ENCODE results near the gene FOXK2. TPM values are rescaled to one million over a fixed set of nuclear protein-coding genes. Genes with fewer than 3 reads are reported as not detected.

Gene FOXK2
- total RNA-seq, 3 donors from 2014 or later = 25.0 to 48.6 (median 36.7) TPM

DNA sequence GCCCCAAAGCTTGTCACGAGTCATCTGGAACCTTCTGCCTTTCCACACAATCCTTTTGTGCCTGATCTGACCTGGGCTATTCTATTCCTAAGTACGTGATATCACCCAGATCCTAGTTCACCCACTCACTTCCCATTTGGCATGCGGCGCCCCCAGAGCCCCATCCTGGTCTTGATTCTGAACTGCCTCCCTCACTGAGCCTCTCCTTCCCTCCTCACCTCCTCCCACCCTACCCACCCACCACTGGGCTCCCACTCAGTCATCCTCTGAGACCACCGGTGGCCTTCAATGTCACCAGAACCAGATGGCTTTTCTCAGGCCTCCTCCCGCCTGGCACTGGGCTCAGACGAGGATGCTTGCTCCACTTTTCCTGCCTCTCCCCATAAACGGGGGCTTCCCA, 110.2 kb downstream of the FOXK2 start:
- no peak overlapping the region for H3K4me3 ChIP-seq
- H3K27ac ChIP-seq = peak overlapping the region in 1 of 2 donors; percentile 16
- no peaks in the 10 kb centered on the region for H3K36me3 ChIP-seq
- no peak for TF ChIP-seq POLR2AphosphoS5 (IDR thresholded peaks at IDR 0.05)
- TF ChIP-seq, protein P1, sequence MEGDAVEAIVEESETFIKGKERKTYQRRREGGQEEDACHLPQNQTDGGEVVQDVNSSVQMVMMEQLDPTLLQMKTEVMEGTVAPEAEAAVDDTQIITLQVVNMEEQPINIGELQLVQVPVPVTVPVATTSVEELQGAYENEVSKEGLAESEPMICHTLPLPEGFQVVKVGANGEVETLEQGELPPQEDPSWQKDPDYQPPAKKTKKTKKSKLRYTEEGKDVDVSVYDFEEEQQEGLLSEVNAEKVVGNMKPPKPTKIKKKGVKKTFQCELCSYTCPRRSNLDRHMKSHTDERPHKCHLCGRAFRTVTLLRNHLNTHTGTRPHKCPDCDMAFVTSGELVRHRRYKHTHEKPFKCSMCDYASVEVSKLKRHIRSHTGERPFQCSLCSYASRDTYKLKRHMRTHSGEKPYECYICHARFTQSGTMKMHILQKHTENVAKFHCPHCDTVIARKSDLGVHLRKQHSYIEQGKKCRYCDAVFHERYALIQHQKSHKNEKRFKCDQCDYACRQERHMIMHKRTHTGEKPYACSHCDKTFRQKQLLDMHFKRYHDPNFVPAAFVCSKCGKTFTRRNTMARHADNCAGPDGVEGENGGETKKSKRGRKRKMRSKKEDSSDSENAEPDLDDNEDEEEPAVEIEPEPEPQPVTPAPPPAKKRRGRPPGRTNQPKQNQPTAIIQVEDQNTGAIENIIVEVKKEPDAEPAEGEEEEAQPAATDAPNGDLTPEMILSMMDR (IDR thresholded peaks at IDR 0.05) = no peak
- no peak for TF ChIP-seq POLR2A (IDR thresholded peaks at IDR 0.05)
- DNase-seq (ENCODE audit: low spot score in 2 of 2) = no peak
- no peaks in the 10 kb centered on the region for H3K9me3 ChIP-seq
- no peaks in the 10 kb centered on the region for H3K4me1 ChIP-seq
- no peaks in the 10 kb centered on the region for H3K27me3 ChIP-seq
- intact Hi-C loops (cut with DNase I; ENCODE audit: low total_unique reads) = no loop called here

DNA sequence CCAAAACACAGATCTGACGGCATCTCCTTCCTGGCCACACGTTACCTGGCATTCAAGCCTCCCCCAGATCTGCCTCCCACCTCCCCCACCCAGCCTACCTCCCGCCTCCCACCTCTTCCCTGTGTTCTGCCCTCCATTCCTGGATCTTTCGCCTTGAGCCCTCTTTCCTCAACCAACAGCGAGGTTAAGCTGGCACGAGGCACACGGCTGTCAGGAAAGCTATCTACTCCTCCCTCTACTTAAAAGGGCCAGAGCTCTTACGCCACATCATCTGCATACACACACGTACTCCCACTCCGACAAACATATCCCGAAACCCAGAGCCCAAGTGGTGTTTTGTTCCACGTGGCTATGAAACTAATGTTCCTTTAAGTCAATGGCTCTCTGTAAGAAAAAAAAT, 110.7 kb downstream of the FOXK2 start:
- Histone ChIP-seq H3K27ac (peak overlapping the region in 1 of 2 donors; percentile 16), H3K4me1 (no peaks in the 10 kb centered on the region), H3K27me3 (no peaks in the 10 kb centered on the region), H3K36me3 (no peaks in the 10 kb centered on the region), H3K9me3 (no peaks in the 10 kb centered on the region), H3K4me3 (no peak overlapping the region)
- DNase-seq (ENCODE audit: low spot score in 2 of 2) = no peak
- no peak for TF ChIP-seq POLR2AphosphoS5 (IDR thresholded peaks at IDR 0.05)
- no peak for TF ChIP-seq POLR2A (IDR thresholded peaks at IDR 0.05)
- TF ChIP-seq, protein P1 (IDR thresholded peaks at IDR 0.05) = no peak
- intact Hi-C loops (cut with DNase I; ENCODE audit: low total_unique reads) = no loop called here

DNA sequence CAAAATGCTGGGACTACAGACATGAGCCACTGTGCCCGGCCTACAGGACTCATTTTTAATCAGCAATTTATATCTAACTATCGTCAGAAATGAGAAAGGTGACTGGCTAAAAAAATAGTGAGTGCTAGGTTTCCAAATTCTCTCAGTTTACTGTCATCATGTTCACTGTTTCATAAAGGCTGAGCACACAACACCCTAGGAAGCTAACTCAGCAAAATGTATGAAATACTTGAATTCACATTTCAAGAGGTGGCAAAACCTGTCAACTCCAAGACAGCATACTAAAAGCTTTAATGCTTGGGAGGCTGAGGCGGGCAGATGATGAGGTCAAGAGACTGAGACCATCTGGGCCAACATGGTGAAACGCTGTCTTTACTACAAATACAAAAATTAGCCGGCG, 112.0 kb downstream of the FOXK2 start:
- Histone ChIP-seq H3K27me3 (no peaks in the 10 kb centered on the region), H3K9me3 (no peaks in the 10 kb centered on the region), H3K27ac (peak overlapping the region in 1 of 2 donors; percentile 42), H3K36me3 (no peaks in the 10 kb centered on the region), H3K4me1 (no peaks in the 10 kb centered on the region), H3K4me3 (no peak overlapping the region)
- DNase-seq (ENCODE audit: low spot score in 2 of 2) = no peak
- intact Hi-C loops (cut with DNase I; ENCODE audit: low total_unique reads) = no loop called here
- TF ChIP-seq POLR2AphosphoS5 (IDR thresholded peaks at IDR 0.05) = no peak
- TF ChIP-seq POLR2A (IDR thresholded peaks at IDR 0.05) = no peak
- TF ChIP-seq, protein P1 (IDR thresholded peaks at IDR 0.05) = no peak

DNA sequence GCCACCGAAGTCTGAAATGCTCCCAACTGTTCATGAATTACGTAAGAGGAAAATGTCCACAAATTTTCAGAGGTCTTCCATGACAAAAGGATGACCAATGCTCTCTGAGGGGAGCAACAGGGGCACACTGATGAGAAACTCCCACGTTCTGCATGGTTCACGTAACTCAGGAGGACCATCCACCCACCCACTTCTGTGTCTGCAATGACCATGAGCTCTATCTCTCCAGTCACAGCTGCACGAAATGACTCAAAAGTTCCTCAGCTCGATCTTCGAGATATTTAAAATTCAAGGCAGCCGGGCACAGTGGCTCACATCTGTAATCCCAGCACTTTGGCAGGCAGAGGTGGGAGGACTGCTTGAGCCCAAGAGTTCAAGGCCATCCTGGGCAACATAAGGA, 112.9 kb downstream of the FOXK2 start:
- DNase-seq (ENCODE audit: low spot score in 2 of 2) = no peak
- Histone ChIP-seq H3K4me1 (no peaks in the 10 kb centered on the region), H3K27ac (peak overlapping the region in 1 of 2 donors; percentile 42), H3K36me3 (no peaks in the 10 kb centered on the region), H3K4me3 (no peak overlapping the region), H3K9me3 (peaks cover 0 to 9% of the 10 kb centered on the region in 2 donors), H3K27me3 (no peaks in the 10 kb centered on the region)
- intact Hi-C loops (cut with DNase I; ENCODE audit: low total_unique reads) = no loop called here
- TF ChIP-seq POLR2AphosphoS5 (IDR thresholded peaks at IDR 0.05) (no peak), POLR2A (IDR thresholded peaks at IDR 0.05) (no peak)
- TF ChIP-seq, protein P1 (IDR thresholded peaks at IDR 0.05) = no peak

DNA sequence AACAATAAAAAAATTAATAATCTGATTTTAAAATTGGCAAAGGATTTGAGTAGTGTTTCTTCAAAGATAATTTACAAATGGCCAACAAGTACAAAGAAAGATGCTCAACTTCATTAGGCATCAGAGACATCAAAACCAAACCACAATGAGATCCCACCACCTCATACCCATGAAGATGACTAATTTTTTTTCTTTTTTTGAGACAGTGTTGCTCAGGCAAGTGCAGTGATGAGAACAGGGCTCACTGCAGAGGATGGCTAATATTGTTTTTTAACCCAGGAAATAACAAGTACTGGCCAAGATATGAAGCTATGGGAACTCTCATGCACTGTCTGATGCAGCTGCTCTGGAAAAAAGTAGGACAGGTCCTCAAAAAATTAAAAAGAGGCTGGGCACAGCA, 113.8 kb downstream of the FOXK2 start:
- H3K9me3 ChIP-seq = peaks cover 0 to 11% of the 10 kb centered on the region in 2 donors
- TF ChIP-seq, protein P1 (IDR thresholded peaks at IDR 0.05) = no peak
- TF ChIP-seq POLR2A (IDR thresholded peaks at IDR 0.05) = no peak
- no peak for TF ChIP-seq POLR2AphosphoS5 (IDR thresholded peaks at IDR 0.05)
- no peaks in the 10 kb centered on the region for H3K27me3 ChIP-seq
- no peak for DNase-seq (ENCODE audit: low spot score in 2 of 2)
- H3K4me3 ChIP-seq = no peak overlapping the region
- intact Hi-C loops (cut with DNase I; ENCODE audit: low total_unique reads) = no loop called here
- peak overlapping the region in 1 of 2 donors; percentile 40 for H3K27ac ChIP-seq
- H3K36me3 ChIP-seq = no peaks in the 10 kb centered on the region
- H3K4me1 ChIP-seq = no peaks in the 10 kb centered on the region

Data from breast epithelium (tissue), 4 donors.